SK-N-SH (cell line): ENCODE measurements around the gene CRB2.

Experiments used
- CTCF ChIP-seq: fragments of 200-600 bp; sonication (generic); IDR thresholded peaks from 2 replicates; pipeline ENCODE4 v1.6.1; 2017; ENCODE audit warnings: antibody characterized with exemption, mild to moderate bottlenecking, moderate library complexity
- JUND ChIP-seq: IDR thresholded peaks from 2 replicates; pipeline ENCODE4 v1.4.0; 2012
- RXRA ChIP-seq: IDR thresholded peaks from 2 replicates; pipeline ENCODE4 v1.4.0; 2012; ENCODE audit warnings: low read depth, mild to moderate bottlenecking, borderline replicate concordance
- SIN3A ChIP-seq: IDR thresholded peaks from 2 replicates; pipeline ENCODE4 v1.6.1; 2012; ENCODE audit warnings: low read depth, mild to moderate bottlenecking, low read length, moderate library complexity, borderline replicate concordance

- TF ChIP-seq SIN3A (no peak), RXRA (no peak), JUND (no peak), CTCF (no peak)
Measured at GRCh38 chr9:123309611-123310010, 46.4 kb upstream of the CRB2 start.
